Mammary epithelial cell (primary cell): ENCODE results near the gene CHRM3.

Experiments used
- CTCF ChIP-seq, 2 donors: IDR thresholded peaks in 1 of 2; conservative IDR thresholded peaks in 1 of 2; 2 replicates each; pipeline ENCODE4 v1.5.1; 2011 to 2012; ENCODE audit warnings: inconsistent platforms in 2 of 2, low read length in 2 of 2, mild to moderate bottlenecking in 2 of 2, control low read depth in 1 of 2, low read depth in 1 of 2; ENCODE audit not compliant: insufficient read depth in 1 of 2; ENCODE audit errors: extremely low read depth in 1 of 2
- EZH2 ChIP-seq: IDR thresholded peaks from 2 replicates; pipeline ENCODE4 v1.6.1; 2012; ENCODE audit warnings: low read length, inconsistent platforms, borderline replicate concordance

GRCh38 chr1:239429163-239429562 lies 42.8 kb downstream of the CHRM3 start:
- TF ChIP-seq CTCF (conservative IDR thresholded peaks at IDR 0.05 in 1 of 2, IDR thresholded peaks at IDR 0.05 in 1 of 2; ENCODE audit: extremely low read depth in 1 of 2, insufficient read depth in 1 of 2, low read depth in 1 of 2, low read length in 2 of 2) (no peak), EZH2 (no peak)
